Hematopoietic multipotent progenitor cell treated with erythropoietin and hydrocortisone succinate and interleukin-3 and kit ligand, for 17 days (in vitro differentiated cells): ENCODE data around the gene BMF.
"Not testable (repeated sequence)": the region's sequence is repeated elsewhere in the genome, so short reads cannot be mapped to it uniquely, and the experiment has no call there.

Source experiments
- DNase-seq: peaks from one replicate; pipeline ENCODE4 v3.0.0-alpha.2; 2015; ENCODE audit warnings: low spot score

BMF gene

DNA sequence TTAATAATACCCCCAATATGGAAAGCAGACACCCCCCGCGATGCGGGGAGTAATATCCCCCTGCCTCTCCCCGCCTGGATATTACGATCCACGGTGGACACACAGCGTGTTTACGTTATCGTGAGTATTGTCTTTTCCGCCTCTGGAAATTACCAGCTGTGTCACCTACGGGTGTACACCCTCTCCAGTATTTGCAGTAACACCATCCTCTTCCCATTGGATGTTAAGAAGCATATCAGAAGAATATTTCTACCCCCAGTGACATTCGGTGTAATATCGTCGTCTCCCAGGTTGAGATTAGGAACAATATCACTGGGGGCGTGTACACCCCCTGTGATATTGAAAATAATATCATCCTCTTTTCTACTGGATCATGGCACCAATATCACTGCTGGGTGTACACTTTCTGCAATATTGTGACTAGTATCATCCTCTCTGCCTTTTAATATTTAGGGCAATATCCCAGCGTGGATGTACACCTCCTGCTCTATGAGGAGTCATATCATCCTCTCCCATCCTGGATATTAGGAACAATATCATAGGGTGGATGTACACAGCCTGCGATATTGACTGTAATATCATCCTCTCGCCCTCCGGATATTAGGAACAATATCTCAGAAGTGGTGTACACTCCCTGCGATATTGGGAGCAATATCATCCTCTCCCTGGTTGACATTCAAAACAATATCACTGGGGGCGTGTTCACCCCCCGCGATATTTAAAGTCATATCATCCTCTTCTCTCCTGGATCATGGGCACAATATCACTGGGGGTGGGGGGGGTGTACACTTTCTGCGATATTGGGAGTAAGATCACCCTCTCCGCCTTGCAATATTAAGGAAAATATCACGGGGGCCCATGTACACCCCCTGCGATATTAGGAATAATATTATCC lies 20.3 kb upstream of the BMF start:
- DNase-seq: no peak

DNA sequence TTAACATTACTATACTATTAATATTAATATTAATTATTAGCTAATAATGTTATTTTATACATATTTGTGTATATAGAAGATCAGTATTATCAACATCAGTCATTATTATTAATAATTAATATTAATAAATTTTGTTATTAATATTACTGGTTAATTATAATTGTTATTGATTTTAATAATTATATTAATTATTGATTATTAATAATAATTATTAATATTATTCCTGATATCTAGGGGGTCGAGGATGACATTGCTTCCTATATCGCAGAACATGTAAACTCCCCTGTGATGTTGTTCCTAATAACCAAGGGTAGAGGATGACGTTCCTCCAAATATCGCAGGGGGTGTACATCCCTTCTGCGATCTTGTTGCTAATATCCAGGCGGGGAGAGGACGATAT lies 17.3 kb upstream of the BMF start:
- no peak for DNase-seq

DNA sequence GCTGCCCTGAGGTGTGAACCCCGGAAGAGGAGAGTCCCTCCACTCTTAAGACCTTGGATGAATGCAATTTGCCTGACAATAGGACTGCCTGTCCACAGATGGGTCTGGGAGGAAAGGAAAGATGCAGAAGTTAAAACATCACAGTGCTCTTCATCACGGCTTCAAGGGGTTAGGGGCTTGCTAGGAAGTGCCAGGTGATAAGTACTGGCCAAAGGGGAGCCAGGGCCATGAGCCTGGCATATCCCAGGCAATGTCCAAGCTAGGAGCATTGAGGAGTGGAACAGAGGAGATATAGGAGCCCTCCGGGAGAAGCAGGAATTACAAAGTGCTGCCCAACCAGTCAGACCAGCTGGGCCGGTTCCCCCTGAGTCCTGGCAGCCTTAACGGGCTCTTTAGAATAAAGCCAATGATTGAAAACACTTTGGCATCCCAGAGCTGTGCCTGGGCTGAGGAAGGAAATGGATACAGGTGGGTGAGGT lies 16.2 kb upstream of the BMF start:
- not testable (repeated sequence) for DNase-seq

DNA sequence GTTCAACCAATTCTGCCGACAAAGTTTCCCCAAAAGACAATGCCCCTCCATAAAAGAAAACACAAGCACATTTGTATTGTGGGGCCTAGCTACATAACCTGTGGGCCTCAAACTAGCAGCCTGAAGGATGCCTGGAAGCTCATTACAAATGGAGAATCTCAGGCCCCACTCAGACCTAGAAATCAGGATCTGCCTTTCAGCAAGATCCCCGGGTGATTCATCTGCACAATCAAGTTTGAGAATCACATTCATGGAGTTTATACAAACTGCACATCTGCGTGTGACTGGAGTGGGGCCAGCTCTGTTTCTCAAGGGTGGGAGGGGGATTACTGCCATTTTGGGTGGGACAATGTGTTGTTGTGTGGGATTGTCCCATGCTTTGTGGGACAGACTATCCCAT lies 15.7 kb upstream of the BMF start:
- DNase-seq: not testable (repeated sequence)

DNA sequence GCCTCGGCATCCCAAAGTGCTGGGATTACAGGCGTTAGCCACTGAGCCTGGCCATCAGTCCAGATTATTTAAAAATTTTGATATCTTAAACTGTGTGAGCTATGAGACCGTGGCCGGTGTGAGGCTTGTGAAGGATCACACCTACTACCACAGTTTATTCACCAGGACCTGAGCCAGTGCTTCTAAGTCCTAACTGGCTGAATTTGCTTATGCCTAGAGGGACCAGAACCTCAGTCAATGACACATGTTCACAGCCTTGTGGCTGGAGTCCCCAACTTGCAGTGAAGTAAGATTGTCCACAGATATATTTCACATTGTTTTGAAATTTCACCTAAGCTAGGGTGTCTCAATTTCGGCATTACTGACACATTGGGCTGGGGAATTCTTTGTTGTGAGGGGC lies 15.2 kb upstream of the BMF start:
- DNase-seq: not testable (repeated sequence)

DNA sequence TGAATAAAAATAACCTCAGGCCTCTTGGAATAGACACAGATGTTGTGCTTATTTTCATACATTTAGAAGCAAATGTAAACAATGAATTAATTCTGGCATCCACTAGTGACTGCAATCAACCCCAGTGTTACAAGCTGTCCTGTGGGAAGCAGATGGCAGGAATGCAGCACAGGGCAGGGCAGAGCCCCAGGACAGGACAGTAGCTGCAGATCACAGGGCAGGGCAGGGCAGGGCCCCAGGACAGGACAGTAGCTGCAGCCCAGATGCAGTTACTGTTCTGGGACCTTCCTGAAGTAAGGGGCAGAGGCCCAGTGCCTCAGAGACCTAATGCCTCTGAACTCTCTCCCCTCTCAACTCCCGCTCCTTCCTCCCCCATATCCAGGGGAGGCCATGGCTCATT lies 14.3 kb upstream of the BMF start:
- DNase-seq: not testable (repeated sequence)

DNA sequence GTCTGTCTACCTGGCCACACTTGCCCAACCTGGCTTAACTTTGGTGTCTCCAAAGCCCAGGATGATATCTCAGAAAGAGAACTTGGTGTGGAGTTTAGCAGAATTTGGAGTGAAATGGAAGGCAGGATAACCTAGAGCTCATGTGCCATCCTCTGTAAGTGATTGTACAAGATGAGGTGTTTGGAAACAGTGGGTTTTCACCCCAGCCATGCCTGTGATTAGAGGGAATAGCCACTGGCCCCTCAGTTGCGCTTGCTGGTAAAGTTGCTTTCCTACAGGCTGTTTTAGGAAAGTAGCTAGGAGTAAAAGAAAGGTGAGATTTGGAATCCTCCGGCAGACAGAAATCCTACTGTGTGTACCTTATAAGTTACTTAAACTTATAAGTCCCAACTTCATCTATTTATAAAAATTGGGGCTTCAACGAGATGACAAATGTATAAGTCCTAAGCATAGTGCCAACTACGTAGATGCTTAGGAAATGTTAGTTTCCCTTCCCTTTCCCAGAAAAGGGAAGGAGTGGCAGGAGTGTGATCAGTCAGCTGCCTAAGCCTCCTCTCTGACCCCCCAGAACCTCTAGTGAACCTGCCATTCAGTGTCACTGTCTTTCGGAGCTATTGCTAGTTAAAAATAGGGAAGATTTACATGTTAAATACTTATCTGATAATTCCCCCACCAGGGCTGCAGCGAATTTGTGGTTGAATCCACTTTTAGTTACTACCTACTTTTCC lies 13.4 kb upstream of the BMF start:
- DNase-seq: no peak

DNA sequence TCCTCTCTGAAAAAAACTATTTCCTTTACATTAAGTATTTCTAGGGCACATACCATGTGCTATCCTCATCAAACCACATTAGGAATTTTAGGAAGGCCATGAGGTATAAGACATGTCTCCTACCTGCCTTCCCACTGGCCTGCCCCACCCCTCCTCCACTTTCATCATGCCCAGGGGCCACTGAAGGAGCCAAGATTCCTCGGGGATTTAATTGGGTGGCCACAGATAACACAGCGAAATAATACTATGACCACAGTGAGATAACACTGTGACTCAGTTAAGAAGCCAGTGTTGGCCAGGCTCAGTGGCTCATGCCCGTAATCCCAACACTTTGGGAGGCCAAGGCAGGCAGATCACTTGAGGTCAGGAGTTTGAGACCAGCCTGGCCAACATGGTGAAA lies 9.8 kb upstream of the BMF start:
- no peak for DNase-seq

DNA sequence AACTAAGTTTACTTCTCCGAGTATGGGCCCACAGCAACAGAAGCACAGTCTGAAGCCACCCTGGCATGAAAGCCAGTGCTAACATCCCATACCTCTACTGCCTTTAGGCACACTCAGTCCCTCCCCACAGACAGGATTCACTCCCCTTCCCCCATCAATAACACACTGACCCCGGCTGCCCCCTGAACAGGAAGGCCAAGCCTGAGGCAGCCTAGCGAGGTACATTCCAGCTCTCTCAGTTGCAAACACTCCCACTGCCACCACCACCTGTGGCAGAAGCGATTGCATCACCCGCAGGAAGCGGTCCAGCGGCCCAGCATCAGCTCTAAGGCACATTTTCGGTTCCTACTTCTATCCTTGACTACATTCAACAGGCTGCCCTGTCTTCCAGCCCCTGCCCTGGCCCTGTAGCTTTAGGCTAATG lies 7.0 kb upstream of the BMF start:
- no peak for DNase-seq

DNA sequence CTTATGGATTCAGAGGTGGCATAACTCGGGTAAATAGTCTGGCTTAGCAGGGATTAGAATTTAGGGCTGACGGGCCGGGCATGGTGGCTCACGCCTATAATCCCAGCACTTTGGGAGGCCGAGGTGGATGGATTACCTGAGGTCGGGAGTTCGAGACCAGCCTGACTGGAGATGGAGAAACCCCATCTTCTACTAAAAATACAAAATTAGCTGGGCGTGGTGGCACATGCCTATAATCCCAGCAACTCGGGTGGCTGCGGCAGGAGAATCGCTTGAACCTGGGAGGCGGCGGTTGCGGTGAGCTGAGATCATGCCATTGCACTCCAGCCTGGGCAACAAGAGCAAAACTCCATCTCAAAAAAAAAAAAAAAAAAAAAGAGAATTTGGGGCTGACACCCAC lies 6.4 kb upstream of the BMF start:
- DNase-seq: not testable (repeated sequence)

DNA sequence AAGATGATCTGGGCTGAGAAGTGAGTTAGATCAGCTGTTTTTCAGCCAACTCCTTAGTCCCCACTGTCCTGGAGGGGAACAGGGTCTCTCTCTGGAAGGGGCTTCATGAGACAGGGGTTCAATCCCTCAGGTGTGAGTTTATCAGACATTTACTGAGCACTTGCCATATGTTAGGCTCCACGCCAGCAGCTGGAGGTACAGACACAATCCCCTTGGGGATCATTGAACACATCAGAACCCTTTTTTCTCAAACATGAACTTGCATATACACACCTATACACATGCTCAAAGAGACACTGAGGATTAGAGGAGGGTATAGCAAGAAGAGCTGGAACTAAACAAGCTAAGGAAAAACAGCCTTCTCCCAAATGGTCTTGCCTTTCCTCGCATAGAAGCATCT lies 5.5 kb upstream of the BMF start:
- DNase-seq: no peak

DNA sequence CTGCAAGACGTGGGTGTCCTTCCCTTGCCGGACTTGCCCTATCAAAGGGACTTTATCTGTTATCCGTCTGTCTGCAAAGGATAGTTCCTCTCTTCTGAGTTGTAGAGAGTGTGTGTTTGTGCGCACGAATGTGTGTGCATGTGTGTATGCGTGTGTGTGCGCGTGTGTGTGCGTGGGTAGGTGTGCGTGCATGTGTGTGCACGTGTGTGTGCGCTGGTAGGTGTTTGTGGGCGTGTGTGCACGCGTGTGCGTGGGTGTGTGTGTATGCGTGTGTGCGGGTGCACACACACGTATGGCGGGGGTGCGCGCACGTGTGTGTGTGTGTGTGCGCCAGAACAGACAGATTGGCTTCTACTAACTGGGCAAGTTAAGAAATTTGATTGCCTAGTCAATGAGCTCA lies 4.1 kb upstream of the BMF start:
- no peak for DNase-seq

DNA sequence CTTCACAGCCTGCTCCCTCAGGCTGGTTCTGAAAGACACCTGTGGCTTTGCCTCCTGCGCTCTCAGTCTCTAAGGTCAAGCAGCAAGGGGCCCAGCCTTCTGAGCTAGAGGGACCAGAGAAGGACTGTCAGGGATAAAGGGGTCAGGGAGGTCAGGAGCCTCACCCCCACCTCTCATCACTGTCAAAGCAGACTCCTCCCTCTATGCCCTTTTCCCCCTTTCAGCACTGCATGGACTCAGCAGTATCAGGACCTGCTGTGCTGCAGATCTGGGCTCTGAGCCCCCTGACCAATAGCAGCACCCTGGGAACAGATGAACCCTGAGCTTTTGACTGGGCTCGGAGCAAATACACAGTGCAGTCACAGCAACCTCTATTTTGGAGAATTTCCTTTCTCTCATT lies 3.2 kb upstream of the BMF start:
- no peak for DNase-seq

DNA sequence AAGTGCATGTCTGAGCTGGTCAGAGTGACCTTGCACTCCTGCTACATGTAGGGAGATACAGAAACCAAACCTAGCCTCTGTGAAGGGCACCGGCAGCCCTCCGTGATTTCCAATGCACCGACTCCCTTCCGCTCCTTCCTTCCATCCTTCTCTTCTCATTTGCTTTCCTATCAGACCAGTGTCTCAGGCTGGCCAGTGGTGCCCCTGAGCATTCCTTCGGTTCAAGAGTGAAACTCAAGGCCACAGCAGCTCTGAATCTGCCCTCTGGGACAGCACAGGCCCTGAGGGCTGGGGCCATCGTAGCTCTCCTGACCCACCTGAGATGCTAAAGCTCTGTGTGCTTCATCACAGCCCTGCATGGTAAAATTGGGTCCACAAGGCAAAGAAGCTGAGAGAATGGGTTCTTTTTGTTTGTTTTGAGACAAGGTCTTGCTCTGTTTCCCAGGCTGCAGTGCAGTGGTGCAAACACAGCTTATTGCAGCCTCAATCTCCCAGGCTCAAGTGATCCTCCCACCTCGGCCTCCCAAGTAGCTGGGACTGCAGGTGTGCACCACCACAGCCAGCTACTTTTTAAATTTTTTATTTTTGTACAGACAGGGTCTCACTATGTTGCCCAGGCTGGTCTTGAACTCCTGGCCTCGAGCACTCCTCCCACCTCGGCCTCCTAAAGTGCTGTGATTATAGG lies 2.3 kb upstream of the BMF start:
- DNase-seq: no peak

DNA sequence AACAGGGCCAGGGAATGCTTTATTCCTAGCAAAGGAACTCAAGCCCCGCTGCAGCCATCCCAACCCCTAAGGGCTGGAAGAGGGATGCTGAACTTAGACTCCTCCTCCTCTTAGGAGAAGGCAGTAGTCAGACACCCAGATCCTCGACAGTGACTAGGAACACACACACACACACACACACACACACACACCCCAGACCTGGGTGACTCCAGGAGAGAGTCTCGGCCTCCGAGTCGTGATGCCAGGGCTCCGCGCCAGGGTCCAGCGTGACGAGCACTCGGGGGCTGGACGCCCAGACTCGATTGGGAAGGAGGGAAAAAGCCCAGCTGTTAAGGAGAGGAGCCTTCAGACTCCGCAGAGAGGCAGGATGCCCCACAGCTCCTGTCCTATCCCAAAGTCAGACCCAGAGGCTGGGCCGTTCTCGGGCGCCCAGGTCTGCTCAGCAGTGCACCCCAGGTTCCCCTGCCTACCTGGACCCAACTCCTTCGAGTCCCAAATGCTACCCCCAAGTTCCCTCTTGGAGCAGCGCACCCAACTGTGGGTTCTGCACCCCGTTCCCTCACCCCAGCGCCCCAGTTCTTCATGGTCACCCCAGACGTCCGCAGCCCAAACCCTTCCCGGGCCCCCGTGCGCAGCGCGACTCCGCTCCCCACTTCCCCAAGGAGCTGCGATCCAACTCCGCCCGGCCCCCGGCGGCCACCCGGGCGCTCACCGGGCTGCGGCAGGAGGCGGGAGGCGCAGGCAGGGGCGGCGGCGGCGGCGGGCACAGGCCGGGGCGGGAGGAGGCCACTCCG lies 421 bp downstream of the BMF start:
- peak; percentile 29 for DNase-seq

DNA sequence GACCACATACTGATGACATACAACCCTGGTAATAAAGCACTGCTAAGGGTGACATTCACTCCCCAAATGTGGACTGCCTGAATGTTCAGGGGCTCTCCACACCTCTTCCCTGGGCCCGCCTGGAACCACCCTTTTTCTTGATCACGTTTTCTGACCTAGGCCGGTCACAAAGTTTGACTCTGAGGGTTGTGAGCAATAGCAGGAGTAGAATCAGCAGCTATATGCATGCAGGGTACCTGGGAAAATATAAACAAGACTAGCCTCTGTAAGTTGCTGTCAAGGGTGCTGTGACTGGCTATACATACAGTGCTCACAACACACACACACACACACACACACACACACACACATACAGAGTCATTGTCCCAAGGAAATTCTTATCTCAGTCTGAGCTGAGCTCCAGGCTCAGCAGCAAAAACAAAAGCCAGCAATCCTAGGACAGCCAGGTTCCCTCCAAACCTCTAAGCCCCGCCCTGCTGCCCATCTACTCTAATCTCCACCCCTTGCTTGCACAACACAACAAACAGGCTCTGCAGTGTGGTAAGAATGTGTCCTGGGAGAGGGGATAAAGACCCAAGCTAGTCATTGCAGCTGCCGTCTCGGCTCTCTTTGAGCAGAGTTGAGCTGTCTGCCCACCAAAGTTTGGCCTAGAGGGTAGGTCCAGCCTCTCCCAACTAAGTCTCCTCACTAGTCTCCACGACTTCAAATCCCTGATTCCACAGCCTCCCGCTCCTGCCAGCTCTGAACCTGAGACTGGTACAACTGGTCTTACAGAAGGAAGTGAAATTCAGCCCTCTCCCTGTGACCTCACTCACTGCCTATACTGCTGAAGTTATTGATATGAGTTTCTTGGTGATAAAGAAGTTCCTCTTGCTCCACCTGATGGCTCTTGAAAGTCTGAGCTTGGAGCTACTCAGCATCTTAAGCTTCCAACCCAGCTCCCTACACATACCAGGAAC lies 2.2 kb downstream of the BMF start:
- peak; percentile 46 for DNase-seq

DNA sequence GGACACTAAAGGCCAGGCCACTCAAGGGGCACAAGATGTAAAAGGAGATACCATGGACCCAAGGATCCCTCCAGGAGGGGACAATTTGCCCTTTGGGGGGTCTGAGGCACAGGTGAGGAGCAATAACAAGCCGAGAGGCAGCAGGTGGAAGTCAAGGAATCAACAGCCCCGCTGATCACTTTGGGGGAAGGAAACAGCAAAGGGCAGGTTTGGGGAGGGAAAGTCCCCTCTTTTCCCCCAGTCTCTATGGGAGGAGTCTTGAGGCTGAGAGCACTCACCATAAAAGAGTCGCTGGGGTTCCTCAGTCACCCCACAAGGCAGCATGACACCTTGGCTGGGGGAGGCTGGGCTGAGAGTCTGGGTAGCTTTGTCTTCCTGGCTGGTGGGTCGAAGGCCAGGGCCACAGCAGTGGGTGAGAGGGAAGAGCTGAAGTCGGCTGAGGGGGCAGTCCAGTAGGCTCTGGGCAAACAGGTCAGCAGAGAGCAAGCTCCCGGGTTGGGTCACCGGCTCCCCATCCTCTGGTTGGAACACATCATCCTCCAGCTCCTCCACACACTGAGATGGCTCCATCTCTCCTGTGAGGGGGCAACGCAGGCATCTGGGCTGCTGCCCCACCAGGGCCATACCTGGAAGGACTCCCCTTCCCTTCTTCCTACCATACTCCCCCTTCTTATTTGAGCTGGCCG lies 3.0 kb downstream of the BMF start:
- no peak for DNase-seq

DNA sequence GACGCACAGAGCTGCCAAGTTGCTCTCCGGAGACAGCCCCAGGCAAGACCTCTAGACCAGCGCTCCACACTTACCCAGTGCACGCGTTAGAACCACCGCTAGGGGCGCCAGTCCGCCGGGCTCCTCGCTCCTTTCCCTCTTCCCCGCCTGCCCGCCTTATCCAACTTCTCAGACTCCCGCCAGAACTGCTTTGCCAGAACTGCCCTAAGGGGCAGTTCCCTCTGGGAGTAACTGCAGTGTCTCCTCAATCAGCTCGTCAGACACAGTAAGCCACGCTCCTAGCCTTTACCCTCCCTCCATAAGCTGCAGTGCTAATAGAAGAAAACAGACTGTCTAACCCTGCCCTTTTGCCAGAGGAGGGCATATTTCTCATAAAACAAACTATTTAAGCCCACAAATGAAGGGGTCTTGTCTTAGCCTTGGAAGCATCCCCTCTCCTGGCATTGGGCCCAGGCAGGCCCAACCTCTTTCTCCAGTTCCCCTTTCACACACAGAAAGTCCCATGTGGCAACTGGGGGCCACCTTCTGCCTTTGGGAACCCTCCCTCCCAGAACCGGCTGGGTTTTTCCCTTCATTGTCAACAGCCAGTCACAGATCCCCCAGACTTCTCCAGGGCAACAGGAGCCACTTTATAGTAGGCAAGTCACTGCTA lies 3.7 kb downstream of the BMF start:
- peak; percentile 84 for DNase-seq

DNA sequence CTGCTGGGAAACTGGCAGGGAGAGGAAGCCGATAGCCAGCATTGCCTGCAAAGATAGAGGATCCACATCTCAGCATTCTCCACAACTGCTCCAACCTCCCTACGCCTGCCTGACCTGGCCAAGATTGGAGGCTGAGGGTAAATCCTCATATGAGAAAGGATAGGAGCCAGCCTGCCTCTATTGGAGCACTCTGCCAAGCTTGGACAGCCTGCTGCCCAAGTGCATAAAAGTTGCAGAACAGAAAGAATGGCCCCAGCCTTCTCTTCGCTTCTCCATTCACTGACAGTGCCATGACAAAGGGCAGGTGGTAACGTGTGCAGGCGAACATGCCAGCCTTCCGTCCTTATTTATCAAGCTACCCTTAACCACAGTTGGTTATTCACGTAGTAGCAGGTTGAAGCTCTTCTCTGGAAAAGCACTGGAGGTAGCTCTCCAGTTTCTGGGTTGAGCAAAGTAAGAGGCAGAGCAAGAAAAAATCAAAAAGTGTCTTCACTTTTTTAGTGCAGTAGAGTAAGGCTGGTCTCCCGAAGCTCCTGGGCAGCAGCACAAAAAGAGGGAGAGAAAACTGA lies 4.3 kb downstream of the BMF start:
- no peak for DNase-seq
